ENCODE measurements around the gene RASL10A. TPM values are rescaled to one million over a fixed set of nuclear protein-coding genes. Genes with fewer than 3 reads are reported as not detected.

Gene RASL10A
- polyA plus RNA-seq, 2 donors: 0.48 to 1.0 TPM

Other genes with a start within 250 kb of the RASL10A start
- 10 to 100 TPM; 29.1 to 31.4 TPM for gene KREMEN1, start 242.7 kb downstream of the RASL10A start, polyA plus RNA-seq
- gene EMID1, start 109.8 kb downstream of the RASL10A start, polyA plus RNA-seq: under 1 TPM; 0.22 to 0.54 TPM
- 10 to 100 TPM; 15.1 to 20.9 TPM for gene RHBDD3, start 47.7 kb downstream of the RASL10A start, polyA plus RNA-seq
- 100 to 1,000 TPM; 103 to 138 TPM for gene EWSR1, start 47.4 kb downstream of the RASL10A start, polyA plus RNA-seq
- 10 to 100 TPM; 24.3 to 25.2 TPM for gene GAS2L1, start 9.0 kb downstream of the RASL10A start, polyA plus RNA-seq
- 10 to 100 TPM; 32.0 to 44.6 TPM for gene AP1B1, start 72.9 kb upstream of the RASL10A start, polyA plus RNA-seq
- gene RFPL1, start 122.9 kb upstream of the RASL10A start, polyA plus RNA-seq: under 1 TPM in 1 of 2 donors, not detected in 1; 0.04 TPM
- under 1 TPM; 0.16 to 0.42 TPM for gene NEFH, start 164.5 kb upstream of the RASL10A start, polyA plus RNA-seq
- 10 to 100 TPM; 11.7 to 15.5 TPM for gene THOC5, start 238.1 kb upstream of the RASL10A start, polyA plus RNA-seq